GM19397 (cell line): Measurements from ENCODE around the gene SALL2.

Source experiments
- ATAC-seq: cut with Tn5 transposase; IDR thresholded peaks from one replicate; pipeline ENCODE4 v1.9.1; 2021; ENCODE audit warnings: mild to moderate bottlenecking, moderate library complexity; ENCODE audit not compliant: unreplicated experiment

SALL2 gene

DNA sequence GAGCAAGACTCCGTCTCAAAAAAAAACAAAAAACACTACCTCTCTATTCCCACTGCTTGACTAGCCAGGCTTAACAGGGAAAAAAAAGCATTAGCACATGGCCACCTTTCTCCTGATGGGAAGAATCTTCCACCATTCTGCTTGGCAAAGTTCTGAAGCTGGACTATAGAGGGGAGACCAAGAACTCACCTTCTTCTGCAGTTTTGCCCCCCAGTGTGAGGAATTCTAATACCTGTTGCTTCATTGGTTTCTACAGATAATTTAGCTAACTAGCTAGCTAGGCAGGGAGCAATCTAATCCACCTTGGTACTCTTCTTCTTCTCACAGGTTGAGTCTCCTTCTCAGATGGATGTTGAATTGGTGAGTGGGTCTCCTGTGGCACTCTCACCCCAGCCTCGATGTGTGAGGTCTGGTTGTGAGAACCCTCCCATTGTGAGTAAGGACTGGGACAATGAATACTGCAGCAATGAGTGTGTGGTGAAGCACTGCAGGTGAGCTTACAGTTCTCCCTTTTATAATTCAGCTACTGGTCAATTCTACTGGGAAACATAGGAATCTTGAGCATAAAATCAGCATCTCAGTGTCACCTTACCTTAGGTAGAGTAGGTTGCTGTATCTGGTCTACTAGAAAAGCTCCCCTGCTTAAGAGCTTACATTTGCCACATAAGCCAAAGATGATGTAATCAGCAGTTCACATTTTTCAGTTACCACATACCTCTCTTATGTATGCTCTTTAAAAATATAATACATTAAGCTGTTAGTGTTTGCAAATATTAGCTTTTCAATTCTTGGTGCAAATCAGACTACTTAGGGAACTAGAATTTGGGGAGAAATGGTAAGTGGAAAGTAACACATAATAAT is 31.0 kb downstream of the SALL2 start:
- no peak for ATAC-seq

DNA sequence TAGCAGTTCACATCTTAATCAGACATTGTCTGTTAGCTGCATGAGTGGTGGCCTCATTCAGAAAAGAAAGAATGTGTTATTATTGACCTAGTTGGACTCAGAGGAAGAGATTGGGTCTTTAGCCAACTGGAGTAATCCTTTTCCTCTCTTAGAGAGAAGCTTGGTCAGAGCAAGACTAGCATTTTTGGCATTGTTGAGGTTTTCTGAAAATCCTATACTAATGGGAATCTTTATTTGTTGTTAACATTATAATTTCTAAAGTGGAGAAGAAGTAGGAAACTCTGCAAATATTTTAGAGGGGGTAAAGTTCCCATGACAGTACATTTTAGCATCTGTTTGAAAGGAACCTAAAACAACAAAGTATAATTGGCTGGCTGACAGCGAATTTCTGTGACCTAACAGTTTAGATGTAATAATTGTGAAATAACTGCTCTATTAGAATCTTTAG is 39.5 kb downstream of the SALL2 start:
- ATAC-seq, result no peak

DNA sequence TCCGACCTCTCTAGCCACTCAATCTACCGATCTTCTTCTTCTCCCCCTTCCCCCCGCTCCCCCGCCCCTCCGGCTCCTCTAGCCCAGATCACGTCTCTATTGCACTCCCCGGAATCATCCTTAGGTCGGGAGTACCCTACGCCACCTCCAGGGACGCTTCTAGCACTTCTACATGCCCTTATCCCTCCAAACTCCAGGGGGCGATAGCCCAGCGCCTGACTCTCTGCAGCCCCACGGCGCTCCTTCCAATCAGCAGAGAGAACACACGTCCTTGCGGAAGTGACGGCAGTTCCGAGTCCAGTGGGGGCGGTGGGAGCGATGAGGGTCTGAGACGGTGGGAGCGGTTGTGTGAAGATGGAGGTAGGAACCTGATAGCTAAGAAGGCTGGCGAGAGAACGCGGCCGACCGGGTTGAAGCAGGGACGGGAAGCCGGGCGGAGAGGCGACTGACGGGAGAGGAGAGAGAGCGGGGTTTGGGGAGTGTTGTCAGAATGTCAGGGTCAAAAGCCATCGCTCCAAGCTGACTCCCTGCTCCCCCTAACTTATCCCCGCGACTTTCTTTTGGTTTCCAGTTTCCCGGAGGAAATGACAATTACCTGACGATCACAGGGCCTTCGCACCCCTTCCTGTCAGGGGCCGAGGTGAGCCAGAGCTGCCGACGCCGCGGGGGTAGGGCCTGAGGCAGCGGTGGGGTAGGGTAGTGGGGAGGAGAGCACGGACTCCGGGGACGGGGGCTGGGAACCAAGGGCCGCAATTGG is 49.0 kb downstream of the SALL2 start, which contains the start of the genes RAB2B and TOX4:
RAB2B (minus strand) TSS at position 35 of the 757 bp plus-strand sequence. CDS start 87 bp downstream, outside the sequence.
TOX4 (plus strand) TSS at position 271 of the 757 bp plus-strand sequence; CDS start at position 355, 84 bp downstream.
- peak; percentile 99 for ATAC-seq

DNA sequence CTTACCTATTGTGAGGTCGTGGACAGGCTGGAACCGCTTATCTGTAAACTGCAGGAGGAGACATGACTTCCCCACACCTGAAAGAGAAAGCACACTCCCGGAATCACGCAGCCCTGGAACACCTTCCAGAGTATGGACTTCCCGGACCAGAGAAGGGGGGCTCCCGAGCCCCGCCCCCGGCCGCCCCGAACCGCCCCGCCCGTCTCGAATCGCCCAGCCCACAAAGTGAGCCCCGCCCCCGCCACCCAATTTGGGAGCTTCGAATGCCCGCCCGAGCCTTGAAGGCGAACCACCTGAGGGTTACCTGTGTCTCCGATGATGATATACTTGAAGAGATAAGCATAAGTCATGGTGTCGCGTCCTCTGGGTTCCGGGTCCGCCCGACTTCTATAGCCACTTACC is 49.6 kb downstream of the SALL2 start:
- ATAC-seq, result peak; percentile 33

DNA sequence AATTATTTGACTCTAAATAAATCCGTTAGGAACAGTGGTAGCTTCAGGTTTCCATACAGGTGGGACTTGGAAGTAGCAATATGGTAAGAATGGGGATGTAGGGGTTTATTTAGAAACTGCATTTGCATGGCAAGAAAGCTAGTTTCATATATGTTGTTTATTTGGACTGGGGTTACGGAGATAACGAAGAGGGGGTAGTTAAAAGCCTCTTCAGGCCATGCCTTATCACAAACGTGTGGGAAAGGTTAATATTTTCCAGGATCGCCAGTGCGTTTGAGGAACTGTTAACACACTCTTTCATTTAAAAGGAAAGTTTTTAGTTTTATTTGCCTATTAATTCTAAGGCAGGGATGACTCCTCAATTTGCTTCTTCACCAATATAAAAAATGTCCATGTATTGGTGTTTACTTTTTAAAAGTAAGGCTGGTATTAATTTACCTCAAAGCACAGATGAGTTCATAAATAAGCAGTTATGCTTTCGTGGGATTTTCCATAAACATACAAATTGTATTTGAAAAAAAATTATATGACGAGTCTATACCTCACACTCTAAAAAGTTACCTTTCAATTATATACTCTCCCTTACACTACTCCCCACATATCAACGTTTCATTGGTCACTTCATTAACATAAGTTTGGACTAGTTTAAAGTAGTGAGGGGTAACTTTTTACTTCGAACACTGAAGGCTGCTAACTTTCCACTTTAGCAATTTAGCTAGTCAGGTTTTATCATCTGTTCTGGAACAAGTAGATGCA is 50.2 kb downstream of the SALL2 start:
- no peak for ATAC-seq
